WTC11 (cell line): ENCODE data around the gene KRT79. TPM values are rescaled to one million over a fixed set of nuclear protein-coding genes. Genes with fewer than 3 reads are reported as not detected.

Source experiments
- ATAC-seq: fragments of 200-7000 bp; cut with Tn5 transposase; 2 replicates; pipeline ENCODE4 v1.10.0; 2021; ENCODE audit warnings: mild to moderate bottlenecking, moderate library complexity
- CTCF ChIA-PET: fragments of 300-600 bp; sonication (Branson Sonifier 250); formaldehyde crosslinking; loops from one replicate; lab custom pipeline; 2021; ENCODE audit warnings: antibody characterized with exemption; lab: Charles Lee
- POLR2A ChIA-PET: fragments of 350-600 bp; sonication (Branson Sonifier 250); formaldehyde crosslinking; loops from one replicate; lab custom pipeline; 2021; ENCODE audit warnings: antibody characterized with exemption; lab: Charles Lee
- DNase-seq: peaks from one replicate; pipeline ENCODE4 v3.0.0; 2021; ENCODE audit warnings: low spot score
- H3K27ac Mint-ChIP-seq: 2 replicates; pipeline ENCODE4 v1.8.0; 2021; ENCODE audit warnings: mixed read lengths
- H3K27me3 Mint-ChIP-seq: 2 replicates; pipeline ENCODE4 v1.8.0; 2021; ENCODE audit warnings: low read depth, mild to moderate bottlenecking, moderate library complexity, mixed read lengths
- H3K36me3 Mint-ChIP-seq: 2 replicates; pipeline ENCODE4 v1.8.0; 2021; ENCODE audit warnings: mixed read lengths
- H3K4me1 Mint-ChIP-seq: 2 replicates; pipeline ENCODE4 v1.8.0; 2022; ENCODE audit warnings: mixed read lengths
- H3K4me3 Mint-ChIP-seq: 2 replicates; pipeline ENCODE4 v1.8.0; 2021; ENCODE audit warnings: mild to moderate bottlenecking, moderate library complexity, mixed read lengths
- H3K9me3 Mint-ChIP-seq: 2 replicates; pipeline ENCODE4 v1.8.0; 2021; ENCODE audit warnings: mixed read lengths
- EMX1 ChIP-seq: fragments of 250-450 bp; sonication (Bioruptor Pico); IDR thresholded peaks from 2 replicates; pipeline ENCODE4 v1.8.0; 2021; ENCODE audit warnings: mild to moderate bottlenecking
- ESRRA ChIP-seq: sonication (generic); formaldehyde crosslinking; IDR thresholded peaks from 2 replicates; pipeline ENCODE4 v1.8.1; 2022; ENCODE audit warnings: mild to moderate bottlenecking, missing genetic modification reagents, borderline replicate concordance
- ETV6 ChIP-seq: sonication (generic); formaldehyde crosslinking; IDR thresholded peaks from 2 replicates; pipeline ENCODE4 v1.8.1; 2022; ENCODE audit warnings: mild to moderate bottlenecking, missing genetic modification reagents
- JAZF1 ChIP-seq: fragments of 250-450 bp; sonication (Bioruptor Pico); IDR thresholded peaks from 2 replicates; pipeline ENCODE4 v1.9.0; 2021; ENCODE audit warnings: moderate library complexity, mild to moderate bottlenecking, inconsistent platforms
- NR3C1 ChIP-seq: sonication (generic); formaldehyde crosslinking; conservative IDR thresholded peaks from 2 replicates; pipeline ENCODE4 v1.8.1; 2023; ENCODE audit warnings: low read depth, mild to moderate bottlenecking, missing genetic modification reagents
- SOX15 ChIP-seq: fragments of 250-450 bp; sonication (Bioruptor Pico); IDR thresholded peaks from 2 replicates; pipeline ENCODE4 v1.9.0; 2021; ENCODE audit warnings: mild to moderate bottlenecking
- TP53 ChIP-seq: sonication (generic); formaldehyde crosslinking; IDR thresholded peaks from 2 replicates; pipeline ENCODE4 v1.8.1; 2023; ENCODE audit warnings: mild to moderate bottlenecking, missing genetic modification reagents
- ZNF121 ChIP-seq: sonication (generic); formaldehyde crosslinking; IDR thresholded peaks from 2 replicates; pipeline ENCODE4 v1.8.0; 2023; ENCODE audit warnings: missing genetic modification reagents
- ZNF138 ChIP-seq: sonication (generic); formaldehyde crosslinking; conservative IDR thresholded peaks from 2 replicates; pipeline ENCODE4 v1.8.1; 2022; ENCODE audit warnings: mild to moderate bottlenecking, moderate library complexity, missing genetic modification reagents
- total RNA-seq: library from RNA; stranded (reverse); gene quantifications from 3 replicates; pipeline ENCODE4 v1.2.3, GENCODE V29; 2021
- TF ChIP-seq, protein P1 (sequence below): sonication (generic); formaldehyde crosslinking; IDR thresholded peaks from 2 replicates; pipeline ENCODE4 v1.8.1; 2023; ENCODE audit warnings: mild to moderate bottlenecking, missing genetic modification reagents, moderate library complexity
- TF ChIP-seq, protein P2 (sequence below): sonication (generic); formaldehyde crosslinking; IDR thresholded peaks from 2 replicates; pipeline ENCODE4 v1.8.0; 2022; ENCODE audit warnings: missing genetic modification reagents
- TF ChIP-seq, protein P3 (sequence below): fragments of 250-450 bp; sonication (Bioruptor Pico); conservative IDR thresholded peaks from 2 replicates; pipeline ENCODE4 v1.9.0; 2021; ENCODE audit warnings: mild to moderate bottlenecking
- TF ChIP-seq, protein P4 (sequence below): fragments of 250-450 bp; sonication (Bioruptor Pico); IDR thresholded peaks from 2 replicates; pipeline ENCODE4 v1.8.0; 2021; ENCODE audit warnings: mild to moderate bottlenecking
- TF ChIP-seq, protein P5 (sequence below): fragments of 250-450 bp; sonication (Bioruptor Pico); IDR thresholded peaks from 2 replicates; pipeline ENCODE4 v2.1.2; 2022; ENCODE audit warnings: mild to moderate bottlenecking, moderate library complexity
- TF ChIP-seq, protein P6 (sequence below): sonication (generic); formaldehyde crosslinking; IDR thresholded peaks from 2 replicates; pipeline ENCODE4 v1.8.1; 2023; ENCODE audit warnings: mild to moderate bottlenecking, missing genetic modification reagents, borderline replicate concordance

Gene KRT79
- total RNA-seq, 1 experiment from 2014 or later: not detected

DNA sequence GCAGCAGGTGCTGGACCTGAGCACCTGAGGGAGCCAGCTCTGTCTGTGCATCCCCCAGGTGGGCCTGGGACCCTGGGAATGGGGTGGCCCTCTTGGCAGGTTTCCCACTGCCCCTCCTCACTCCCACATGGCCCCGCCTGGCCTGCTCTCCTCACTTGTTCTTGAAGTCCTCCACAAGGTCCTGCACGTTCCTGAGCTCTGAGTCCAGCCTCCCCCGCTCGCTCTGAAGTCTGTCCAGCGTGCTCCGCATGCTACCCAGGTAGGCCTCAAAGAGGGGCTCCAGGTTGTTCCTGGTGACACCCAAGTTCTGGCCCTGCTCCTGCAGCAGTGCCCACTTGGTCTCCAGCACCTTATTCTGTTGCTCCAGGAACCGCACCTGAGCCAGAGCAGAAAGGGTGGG lies 2.9 kb downstream of the KRT79 start (continued):
- TF ChIP-seq, protein P1, sequence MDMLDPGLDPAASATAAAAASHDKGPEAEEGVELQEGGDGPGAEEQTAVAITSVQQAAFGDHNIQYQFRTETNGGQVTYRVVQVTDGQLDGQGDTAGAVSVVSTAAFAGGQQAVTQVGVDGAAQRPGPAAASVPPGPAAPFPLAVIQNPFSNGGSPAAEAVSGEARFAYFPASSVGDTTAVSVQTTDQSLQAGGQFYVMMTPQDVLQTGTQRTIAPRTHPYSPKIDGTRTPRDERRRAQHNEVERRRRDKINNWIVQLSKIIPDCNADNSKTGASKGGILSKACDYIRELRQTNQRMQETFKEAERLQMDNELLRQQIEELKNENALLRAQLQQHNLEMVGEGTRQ (CRISPR knock-in tag): no peak
- TF ChIP-seq NR3C1 (CRISPR knock-in tag): no peak
- TF ChIP-seq, protein P2, sequence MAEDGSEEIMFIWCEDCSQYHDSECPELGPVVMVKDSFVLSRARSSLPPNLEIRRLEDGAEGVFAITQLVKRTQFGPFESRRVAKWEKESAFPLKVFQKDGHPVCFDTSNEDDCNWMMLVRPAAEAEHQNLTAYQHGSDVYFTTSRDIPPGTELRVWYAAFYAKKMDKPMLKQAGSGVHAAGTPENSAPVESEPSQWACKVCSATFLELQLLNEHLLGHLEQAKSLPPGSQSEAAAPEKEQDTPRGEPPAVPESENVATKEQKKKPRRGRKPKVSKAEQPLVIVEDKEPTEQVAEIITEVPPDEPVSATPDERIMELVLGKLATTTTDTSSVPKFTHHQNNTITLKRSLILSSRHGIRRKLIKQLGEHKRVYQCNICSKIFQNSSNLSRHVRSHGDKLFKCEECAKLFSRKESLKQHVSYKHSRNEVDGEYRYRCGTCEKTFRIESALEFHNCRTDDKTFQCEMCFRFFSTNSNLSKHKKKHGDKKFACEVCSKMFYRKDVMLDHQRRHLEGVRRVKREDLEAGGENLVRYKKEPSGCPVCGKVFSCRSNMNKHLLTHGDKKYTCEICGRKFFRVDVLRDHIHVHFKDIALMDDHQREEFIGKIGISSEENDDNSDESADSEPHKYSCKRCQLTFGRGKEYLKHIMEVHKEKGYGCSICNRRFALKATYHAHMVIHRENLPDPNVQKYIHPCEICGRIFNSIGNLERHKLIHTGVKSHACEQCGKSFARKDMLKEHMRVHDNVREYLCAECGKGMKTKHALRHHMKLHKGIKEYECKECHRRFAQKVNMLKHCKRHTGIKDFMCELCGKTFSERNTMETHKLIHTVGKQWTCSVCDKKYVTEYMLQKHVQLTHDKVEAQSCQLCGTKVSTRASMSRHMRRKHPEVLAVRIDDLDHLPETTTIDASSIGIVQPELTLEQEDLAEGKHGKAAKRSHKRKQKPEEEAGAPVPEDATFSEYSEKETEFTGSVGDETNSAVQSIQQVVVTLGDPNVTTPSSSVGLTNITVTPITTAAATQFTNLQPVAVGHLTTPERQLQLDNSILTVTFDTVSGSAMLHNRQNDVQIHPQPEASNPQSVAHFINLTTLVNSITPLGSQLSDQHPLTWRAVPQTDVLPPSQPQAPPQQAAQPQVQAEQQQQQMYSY: no peak
- TF ChIP-seq JAZF1: no peak
- no peak for TF ChIP-seq SOX15 (CRISPR knock-in tag)
- TF ChIP-seq, protein P3, sequence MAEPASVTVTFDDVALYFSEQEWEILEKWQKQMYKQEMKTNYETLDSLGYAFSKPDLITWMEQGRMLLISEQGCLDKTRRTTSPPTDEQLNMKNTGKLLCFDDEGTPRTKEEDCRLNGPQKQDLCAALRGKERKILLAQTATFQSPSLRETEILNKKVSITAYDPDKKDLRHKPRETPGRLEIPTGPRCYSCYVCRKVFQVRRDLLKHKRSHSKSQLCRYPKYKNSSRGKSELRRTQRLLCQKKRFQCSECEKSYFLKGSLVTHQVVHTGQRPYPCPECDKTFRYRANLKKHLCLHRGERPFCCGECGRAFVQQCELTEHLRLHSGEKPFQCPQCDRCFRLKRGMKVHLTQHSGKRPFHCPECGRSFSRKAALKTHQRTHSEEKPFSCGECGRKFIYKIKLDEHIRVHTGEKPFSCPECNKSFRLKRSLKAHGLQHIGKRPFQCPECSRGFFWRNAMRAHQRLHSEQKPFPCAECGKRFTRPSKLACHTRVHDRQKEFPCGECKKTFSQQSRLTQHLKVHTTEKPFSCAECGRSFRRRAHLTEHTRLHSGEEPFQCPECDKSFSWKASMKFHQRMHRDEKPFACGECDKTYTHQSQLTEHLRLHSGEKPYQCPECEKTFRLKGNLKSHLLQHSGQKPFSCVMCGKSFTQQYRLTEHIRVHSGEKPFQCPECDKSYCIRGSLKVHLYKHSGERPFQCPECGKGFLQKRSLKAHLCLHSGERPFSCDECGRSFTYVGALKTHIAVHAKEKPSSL (CRISPR knock-in tag): no peak
- TF ChIP-seq, protein P4, sequence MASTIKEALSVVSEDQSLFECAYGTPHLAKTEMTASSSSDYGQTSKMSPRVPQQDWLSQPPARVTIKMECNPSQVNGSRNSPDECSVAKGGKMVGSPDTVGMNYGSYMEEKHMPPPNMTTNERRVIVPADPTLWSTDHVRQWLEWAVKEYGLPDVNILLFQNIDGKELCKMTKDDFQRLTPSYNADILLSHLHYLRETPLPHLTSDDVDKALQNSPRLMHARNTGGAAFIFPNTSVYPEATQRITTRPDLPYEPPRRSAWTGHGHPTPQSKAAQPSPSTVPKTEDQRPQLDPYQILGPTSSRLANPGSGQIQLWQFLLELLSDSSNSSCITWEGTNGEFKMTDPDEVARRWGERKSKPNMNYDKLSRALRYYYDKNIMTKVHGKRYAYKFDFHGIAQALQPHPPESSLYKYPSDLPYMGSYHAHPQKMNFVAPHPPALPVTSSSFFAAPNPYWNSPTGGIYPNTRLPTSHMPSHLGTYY (CRISPR knock-in tag): no peak
- no peak for TF ChIP-seq ZNF138 (CRISPR knock-in tag)

DNA sequence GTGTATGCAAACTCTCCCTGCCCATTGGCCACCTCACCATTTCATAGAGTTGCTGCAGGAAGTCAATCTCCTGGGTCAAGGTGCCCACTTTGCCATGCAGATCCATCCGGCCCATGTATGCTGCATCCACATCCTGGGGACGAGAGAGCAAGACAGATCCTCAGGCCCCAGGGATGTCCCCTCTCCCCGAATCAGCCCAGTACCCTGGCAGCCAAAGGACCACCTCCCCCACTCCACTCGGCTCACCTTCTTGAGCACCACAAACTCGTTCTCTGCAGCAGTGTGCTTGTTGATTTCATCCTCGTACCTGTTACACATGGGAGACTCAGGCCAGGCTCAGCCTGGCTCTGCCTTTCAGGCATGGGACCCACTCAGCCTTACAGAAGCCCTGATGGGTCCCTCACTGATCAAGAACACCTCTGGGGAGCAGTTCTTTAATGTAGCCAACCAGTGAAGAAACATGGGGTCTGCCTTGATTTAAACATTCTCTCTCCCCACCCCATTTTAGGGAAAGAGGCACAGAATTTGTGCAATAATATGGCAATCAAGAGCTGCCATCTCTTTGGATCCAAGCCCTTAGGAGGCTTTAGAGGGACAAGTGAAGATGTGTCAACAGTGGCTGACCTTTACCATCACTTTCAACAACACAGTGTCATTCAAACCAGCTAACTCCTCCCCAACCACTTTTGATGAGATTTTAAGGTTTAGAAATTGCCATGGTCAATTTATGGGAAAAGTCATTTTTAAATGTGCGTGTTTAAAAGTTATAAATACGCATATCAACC lies 3.9 kb downstream of the KRT79 start:
- no peaks in the 10 kb centered on the region for H3K36me3 Mint-ChIP-seq
- TF ChIP-seq ZNF138 (CRISPR knock-in tag) (no peak), TP53 (no peak), ESRRA (CRISPR knock-in tag) (no peak), EMX1 (CRISPR knock-in tag) (no peak), ZNF121 (no peak), ETV6 (no peak)
- TF ChIP-seq, protein P5, sequence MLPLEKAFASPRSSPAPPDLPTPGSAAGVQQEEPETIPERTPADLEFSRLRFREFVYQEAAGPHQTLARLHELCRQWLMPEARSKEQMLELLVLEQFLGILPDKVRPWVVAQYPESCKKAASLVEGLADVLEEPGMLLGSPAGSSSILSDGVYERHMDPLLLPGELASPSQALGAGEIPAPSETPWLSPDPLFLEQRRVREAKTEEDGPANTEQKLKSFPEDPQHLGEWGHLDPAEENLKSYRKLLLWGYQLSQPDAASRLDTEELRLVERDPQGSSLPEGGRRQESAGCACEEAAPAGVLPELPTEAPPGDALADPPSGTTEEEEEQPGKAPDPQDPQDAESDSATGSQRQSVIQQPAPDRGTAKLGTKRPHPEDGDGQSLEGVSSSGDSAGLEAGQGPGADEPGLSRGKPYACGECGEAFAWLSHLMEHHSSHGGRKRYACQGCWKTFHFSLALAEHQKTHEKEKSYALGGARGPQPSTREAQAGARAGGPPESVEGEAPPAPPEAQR (CRISPR knock-in tag): no peak
- TF ChIP-seq, protein P6, sequence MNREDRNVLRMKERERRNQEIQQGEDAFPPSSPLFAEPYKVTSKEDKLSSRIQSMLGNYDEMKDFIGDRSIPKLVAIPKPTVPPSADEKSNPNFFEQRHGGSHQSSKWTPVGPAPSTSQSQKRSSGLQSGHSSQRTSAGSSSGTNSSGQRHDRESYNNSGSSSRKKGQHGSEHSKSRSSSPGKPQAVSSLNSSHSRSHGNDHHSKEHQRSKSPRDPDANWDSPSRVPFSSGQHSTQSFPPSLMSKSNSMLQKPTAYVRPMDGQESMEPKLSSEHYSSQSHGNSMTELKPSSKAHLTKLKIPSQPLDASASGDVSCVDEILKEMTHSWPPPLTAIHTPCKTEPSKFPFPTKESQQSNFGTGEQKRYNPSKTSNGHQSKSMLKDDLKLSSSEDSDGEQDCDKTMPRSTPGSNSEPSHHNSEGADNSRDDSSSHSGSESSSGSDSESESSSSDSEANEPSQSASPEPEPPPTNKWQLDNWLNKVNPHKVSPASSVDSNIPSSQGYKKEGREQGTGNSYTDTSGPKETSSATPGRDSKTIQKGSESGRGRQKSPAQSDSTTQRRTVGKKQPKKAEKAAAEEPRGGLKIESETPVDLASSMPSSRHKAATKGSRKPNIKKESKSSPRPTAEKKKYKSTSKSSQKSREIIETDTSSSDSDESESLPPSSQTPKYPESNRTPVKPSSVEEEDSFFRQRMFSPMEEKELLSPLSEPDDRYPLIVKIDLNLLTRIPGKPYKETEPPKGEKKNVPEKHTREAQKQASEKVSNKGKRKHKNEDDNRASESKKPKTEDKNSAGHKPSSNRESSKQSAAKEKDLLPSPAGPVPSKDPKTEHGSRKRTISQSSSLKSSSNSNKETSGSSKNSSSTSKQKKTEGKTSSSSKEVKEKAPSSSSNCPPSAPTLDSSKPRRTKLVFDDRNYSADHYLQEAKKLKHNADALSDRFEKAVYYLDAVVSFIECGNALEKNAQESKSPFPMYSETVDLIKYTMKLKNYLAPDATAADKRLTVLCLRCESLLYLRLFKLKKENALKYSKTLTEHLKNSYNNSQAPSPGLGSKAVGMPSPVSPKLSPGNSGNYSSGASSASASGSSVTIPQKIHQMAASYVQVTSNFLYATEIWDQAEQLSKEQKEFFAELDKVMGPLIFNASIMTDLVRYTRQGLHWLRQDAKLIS: no peak
- peaks cover 6% of the 10 kb centered on the region for H3K9me3 Mint-ChIP-seq
- ATAC-seq: no peak
- H3K4me3 Mint-ChIP-seq: no peak overlapping the region
- H3K27me3 Mint-ChIP-seq: no peaks in the 10 kb centered on the region; the same call in 1 of the 2 replicates
- DNase-seq: no peak
- peaks cover 7% of the 10 kb centered on the region for H3K4me1 Mint-ChIP-seq
- ChIA-PET CTCF (no interaction called here), POLR2A (no interaction called here)
- H3K27ac Mint-ChIP-seq: no peak overlapping the region
